Measurements from ENCODE around the gene ZFAND3. TPM values are rescaled to one million over a fixed set of nuclear protein-coding genes. Genes with fewer than 3 reads are reported as not detected.

Gene ZFAND3
- total RNA-seq, 4 donors from 2014 or later = 43.5 to 73.1 (median 49.0) TPM

GRCh38 chr6:38141716-38142115, 322.2 kb downstream of the ZFAND3 start:
- TF ChIP-seq CTCF (IDR thresholded peaks at IDR 0.05; ENCODE audit: low read depth) = no peak

- TF ChIP-seq CTCF (IDR thresholded peaks at IDR 0.05; ENCODE audit: low read depth) = no peak
Observed at GRCh38 chr6:38142178-38142902, 322.8 kb downstream of the ZFAND3 start.

GRCh38 chr6:38143191-38144150, 323.9 kb downstream of the ZFAND3 start:
- TF ChIP-seq CTCF (IDR thresholded peaks at IDR 0.05; ENCODE audit: low read depth) = no peak

GRCh38 chr6:38144365-38144945, 324.9 kb downstream of the ZFAND3 start:
- no peak for TF ChIP-seq CTCF (IDR thresholded peaks at IDR 0.05; ENCODE audit: low read depth)

GRCh38 chr6:38146021-38146733, 326.6 kb downstream of the ZFAND3 start:
- no peak for TF ChIP-seq CTCF (IDR thresholded peaks at IDR 0.05; ENCODE audit: low read depth)

- TF ChIP-seq CTCF (IDR thresholded peaks at IDR 0.05; ENCODE audit: low read depth) = no peak
Observed at GRCh38 chr6:38146734-38147027, 327.2 kb downstream of the ZFAND3 start.
